Activated T-cell treated with anti-CD3 and anti-CD28 coated beads, Interleukin-2, amount 50 U/mL, for 4 hours (primary cell): Measurements from ENCODE around the gene ARSI. TPM values are rescaled to one million over a fixed set of nuclear protein-coding genes. Genes with fewer than 3 reads are reported as not detected.

ENCODE experiments used
- ATAC-seq, 2 donors: fragments of 200-7000 bp; cut with Tn5 transposase; one replicate each; pipeline ENCODE4 v1.10.0; 2021
- DNase-seq: peaks from one replicate; pipeline ENCODE4 v3.0.0-alpha.2; 2020
- H3K27me3 Mint-ChIP-seq: one replicate; pipeline ENCODE4 v1.8.0; 2021; ENCODE audit warnings: low read depth, mixed read lengths
- H3K36me3 Mint-ChIP-seq: one replicate; pipeline ENCODE4 v1.8.0; 2022; ENCODE audit warnings: mixed read lengths; ENCODE audit not compliant: insufficient read depth
- H3K4me1 Mint-ChIP-seq: one replicate; pipeline ENCODE4 v1.8.0; 2021; ENCODE audit warnings: low read depth, mixed read lengths
- H3K4me3 Mint-ChIP-seq: one replicate; pipeline ENCODE4 v1.8.0; 2021; ENCODE audit warnings: mild to moderate bottlenecking, moderate library complexity, mixed read lengths
- H3K9me3 Mint-ChIP-seq: one replicate; pipeline ENCODE4 v1.8.0; 2021; ENCODE audit warnings: mixed read lengths
- total RNA-seq, 3 donors: library from RNA; stranded (reverse); gene quantifications; one replicate each; pipeline ENCODE4 v1.2.1, GENCODE V29; 2021

ARSI gene
- total RNA-seq, 3 donors from 2014 or later = not detected

DNA sequence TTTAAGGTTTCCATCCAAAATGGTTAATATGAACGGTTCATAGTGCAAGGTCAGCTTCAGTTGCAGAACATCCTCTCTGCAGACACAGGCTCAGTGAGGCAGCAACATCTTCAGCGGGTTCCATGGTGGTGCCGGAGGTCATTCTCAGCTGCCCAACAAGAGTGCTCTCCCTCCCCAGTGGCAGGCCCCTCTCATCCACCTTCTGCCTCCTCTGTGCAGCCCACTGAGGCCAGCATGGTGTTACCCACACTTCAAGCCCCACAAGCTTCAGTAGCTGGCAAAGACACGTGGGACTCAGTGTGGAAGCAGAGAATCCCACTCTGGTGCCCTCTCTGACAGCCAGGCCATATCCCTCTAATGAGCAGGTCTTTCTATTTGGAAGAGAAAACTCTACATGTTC, 4.1 kb upstream of the ARSI start:
- Mint-ChIP-seq H3K36me3 (no peaks in the 10 kb centered on the region), H3K9me3 (no peaks in the 10 kb centered on the region), H3K4me3 (no peak overlapping the region), H3K4me1 (peaks cover 4% of the 10 kb centered on the region), H3K27me3 (peaks cover 12% of the 10 kb centered on the region)
- DNase-seq (no peak), ATAC-seq (no peak)

DNA sequence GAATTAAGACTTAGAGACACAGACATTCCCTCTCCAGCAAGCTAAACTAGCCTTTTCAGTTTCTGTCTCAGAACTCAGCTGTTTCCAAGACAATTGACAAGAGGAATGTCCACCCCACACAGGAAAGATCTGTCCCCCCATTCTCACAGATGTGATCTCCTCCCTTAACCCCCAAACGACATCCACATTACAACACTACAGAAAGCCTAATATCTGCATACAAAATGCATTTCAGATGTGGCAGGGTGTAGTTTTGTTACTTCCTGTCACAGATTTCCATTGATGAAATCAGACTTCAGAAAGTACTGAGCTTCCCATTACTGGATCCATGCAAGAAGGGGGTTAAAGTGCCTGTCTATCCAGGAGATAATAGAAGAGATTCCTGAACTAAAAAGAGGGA, 2.9 kb upstream of the ARSI start:
- DNase-seq = no peak

DNA sequence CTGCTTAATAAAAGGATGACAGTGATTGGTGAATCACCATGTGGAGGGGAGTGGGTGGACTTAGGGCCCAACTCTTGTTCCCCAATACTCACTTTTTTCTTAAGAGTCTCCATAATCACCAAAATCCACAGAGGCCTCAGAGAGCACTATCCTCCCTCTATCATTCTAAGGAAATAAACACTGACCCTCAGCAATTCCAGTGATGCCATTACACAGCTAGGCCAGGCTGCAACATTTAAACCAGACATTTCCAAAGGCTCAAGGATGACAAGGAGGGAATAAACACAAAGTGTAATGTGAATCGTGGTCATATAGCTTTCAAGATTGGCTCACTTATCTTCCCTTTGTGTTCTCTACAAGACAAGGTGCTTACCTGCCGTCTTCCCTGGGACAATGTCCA, 2.4 kb upstream of the ARSI start:
- H3K4me1 Mint-ChIP-seq = peaks cover 4% of the 10 kb centered on the region
- no peak overlapping the region for H3K4me3 Mint-ChIP-seq
- no peaks in the 10 kb centered on the region for H3K36me3 Mint-ChIP-seq
- peaks cover 29% of the 10 kb centered on the region for H3K27me3 Mint-ChIP-seq
- no peak for DNase-seq
- no peaks in the 10 kb centered on the region for H3K9me3 Mint-ChIP-seq
- no peak for ATAC-seq

More for the DNA sequence above, 2.9 kb upstream of the ARSI start:
- H3K27me3 Mint-ChIP-seq = peaks cover 24% of the 10 kb centered on the region
- H3K36me3 Mint-ChIP-seq = no peaks in the 10 kb centered on the region
- no peaks in the 10 kb centered on the region for H3K9me3 Mint-ChIP-seq
- no peak overlapping the region for H3K4me3 Mint-ChIP-seq
- H3K4me1 Mint-ChIP-seq = peaks cover 4% of the 10 kb centered on the region
- no peak for ATAC-seq

DNA sequence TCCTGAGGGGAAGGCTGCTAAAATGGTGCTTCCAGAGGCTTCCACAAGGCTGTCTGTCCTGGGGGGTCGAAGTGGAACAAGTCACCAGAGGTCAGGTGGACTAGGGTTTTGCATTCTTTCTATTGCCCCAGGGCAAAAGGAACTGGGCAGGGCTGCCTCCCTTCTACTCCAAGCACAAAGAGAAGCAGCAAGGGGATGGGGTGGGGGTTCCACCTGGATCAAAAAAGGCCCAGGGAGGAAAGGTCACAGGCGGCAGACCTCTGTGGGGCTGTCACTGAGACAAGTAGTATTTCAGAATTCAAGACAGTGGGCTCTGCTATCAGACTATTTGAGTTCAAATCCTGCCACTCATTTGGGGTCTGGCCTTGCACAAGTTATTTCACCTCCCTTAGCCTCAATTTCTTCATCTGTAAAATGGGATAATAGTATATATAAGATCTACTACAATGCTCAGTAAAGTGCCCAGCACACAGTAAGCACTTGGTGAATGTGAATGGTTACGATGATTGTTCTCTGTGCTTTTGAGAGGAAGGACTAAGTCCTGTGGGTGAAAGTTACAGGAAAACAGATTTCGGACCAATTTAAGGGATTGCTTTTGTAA, 1.9 kb upstream of the ARSI start:
- H3K27me3 Mint-ChIP-seq = peaks cover 32% of the 10 kb centered on the region
- H3K4me3 Mint-ChIP-seq = no peak overlapping the region
- no peaks in the 10 kb centered on the region for H3K36me3 Mint-ChIP-seq
- ATAC-seq (no peak), DNase-seq (no peak)
- peaks cover 4% of the 10 kb centered on the region for H3K4me1 Mint-ChIP-seq
- H3K9me3 Mint-ChIP-seq = no peaks in the 10 kb centered on the region

DNA sequence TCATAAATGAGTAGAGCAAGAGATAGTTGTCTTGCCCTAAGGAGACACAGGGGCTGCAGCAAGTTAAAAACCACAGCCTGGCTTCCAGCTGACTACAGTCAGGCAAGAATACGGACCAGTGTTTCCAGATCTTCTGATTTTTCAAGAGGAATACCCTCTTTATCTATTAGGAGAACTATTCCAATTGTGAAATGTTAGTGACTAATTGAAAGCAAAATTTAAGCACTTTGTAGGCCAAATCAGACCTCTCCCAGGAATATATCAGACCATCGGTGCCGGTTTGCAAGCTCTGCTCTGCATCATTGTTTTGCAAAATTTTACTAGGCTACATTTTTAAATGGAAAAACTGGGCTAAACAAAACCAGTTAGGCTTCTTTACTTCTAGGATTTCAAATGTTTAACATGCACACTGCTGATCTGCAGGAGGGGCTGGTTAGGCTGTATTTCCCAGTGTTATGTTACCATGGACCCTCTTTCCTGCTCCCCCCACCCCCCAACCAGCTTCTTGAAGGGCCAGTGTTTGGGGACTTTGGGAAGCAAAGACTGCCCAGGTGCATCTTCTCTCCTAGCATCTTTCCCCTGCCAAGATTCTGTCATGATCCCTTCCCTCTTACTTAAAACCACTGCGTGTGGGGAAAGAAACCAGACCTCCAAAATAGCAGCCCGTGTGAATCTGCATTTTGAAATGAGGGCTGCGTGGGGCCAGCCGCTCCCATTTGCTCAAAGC, 1.1 kb upstream of the ARSI start:
- no peak for DNase-seq

DNA sequence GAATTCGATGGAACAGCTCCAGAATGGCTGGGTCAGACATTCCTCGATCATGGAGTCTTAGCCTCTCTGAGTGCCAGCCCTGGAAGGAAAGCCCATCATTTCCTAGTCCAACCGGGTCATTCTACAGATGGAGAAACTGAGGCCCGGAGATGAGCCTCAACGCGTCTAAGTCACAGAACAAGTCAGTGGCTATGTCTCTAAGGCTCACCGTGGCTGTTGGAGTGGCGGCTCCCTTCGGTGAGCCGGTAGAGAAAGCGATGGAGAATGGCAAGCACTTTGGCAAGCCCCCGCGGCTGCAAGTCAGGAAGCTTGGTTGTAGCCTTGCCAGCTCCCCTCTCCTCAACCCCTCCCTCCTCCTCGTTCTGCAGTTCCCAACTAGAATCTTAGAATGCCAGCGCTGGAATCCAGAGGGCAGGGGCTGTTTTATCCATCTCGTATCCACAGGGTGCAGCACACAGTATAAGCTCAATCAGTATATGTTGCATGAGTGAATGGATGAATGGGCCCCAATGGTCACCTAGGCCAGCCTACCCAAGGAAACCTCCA, 438 bp upstream of the ARSI start:
- Mint-ChIP-seq H3K27me3 (peaks cover 32% of the 10 kb centered on the region), H3K4me3 (no peak overlapping the region), H3K9me3 (no peaks in the 10 kb centered on the region), H3K36me3 (no peaks in the 10 kb centered on the region), H3K4me1 (peaks cover 4% of the 10 kb centered on the region)
- DNase-seq (no peak), ATAC-seq (no peak)

More for the DNA sequence above, 1.1 kb upstream of the ARSI start:
- Mint-ChIP-seq H3K9me3 (no peaks in the 10 kb centered on the region), H3K36me3 (no peaks in the 10 kb centered on the region), H3K4me1 (peaks cover 4% of the 10 kb centered on the region), H3K27me3 (peaks cover 32% of the 10 kb centered on the region), H3K4me3 (no peak overlapping the region)
- ATAC-seq = no peak

DNA sequence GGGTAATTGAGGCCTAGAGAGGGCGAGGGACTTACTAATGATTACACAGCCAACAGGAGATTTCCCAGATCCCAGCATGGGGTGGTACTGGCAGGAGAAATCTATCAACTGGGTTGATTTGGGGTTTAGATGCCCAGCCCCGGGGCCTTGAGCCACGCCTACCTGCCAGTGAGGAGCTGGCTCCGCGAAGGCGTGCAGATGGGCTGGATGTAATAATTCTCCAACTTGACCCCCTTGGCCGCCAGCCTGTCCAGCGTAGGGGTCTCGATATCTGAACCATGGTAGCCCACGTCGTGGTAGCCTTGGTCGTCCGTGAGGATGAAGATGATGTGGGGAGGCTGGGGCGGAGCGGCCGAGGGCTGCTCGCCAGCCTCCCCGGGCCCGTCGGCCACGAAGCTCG, 804 bp downstream of the ARSI start:
- ATAC-seq = no peak
- Mint-ChIP-seq H3K4me1 (peaks cover 4% of the 10 kb centered on the region), H3K9me3 (no peaks in the 10 kb centered on the region), H3K36me3 (no peaks in the 10 kb centered on the region), H3K4me3 (no peak overlapping the region), H3K27me3 (peaks cover 32% of the 10 kb centered on the region)
- DNase-seq = no peak

DNA sequence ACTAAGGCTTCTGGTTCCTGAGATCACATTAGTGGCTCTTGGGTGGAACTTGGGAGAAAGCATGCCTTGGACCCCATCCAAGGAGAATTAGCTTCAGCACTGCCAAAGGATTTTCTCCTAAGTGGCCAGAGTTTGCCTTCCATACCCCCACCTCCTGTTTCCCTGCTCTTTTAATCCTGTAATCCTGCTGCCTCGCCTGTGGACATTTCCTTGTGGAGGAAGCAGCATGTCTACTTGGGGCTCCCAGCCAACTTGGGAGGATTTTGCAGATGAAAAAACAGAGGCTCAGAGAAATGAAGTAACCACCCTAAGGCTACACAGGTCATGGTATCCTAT, 1.6 kb downstream of the ARSI start:
- no peak for ATAC-seq
- H3K36me3 Mint-ChIP-seq = no peaks in the 10 kb centered on the region
- no peaks in the 10 kb centered on the region for H3K9me3 Mint-ChIP-seq
- H3K4me1 Mint-ChIP-seq = peaks cover 4% of the 10 kb centered on the region
- H3K27me3 Mint-ChIP-seq = peaks cover 32% of the 10 kb centered on the region
- no peak for DNase-seq
- H3K4me3 Mint-ChIP-seq = no peak overlapping the region

DNA sequence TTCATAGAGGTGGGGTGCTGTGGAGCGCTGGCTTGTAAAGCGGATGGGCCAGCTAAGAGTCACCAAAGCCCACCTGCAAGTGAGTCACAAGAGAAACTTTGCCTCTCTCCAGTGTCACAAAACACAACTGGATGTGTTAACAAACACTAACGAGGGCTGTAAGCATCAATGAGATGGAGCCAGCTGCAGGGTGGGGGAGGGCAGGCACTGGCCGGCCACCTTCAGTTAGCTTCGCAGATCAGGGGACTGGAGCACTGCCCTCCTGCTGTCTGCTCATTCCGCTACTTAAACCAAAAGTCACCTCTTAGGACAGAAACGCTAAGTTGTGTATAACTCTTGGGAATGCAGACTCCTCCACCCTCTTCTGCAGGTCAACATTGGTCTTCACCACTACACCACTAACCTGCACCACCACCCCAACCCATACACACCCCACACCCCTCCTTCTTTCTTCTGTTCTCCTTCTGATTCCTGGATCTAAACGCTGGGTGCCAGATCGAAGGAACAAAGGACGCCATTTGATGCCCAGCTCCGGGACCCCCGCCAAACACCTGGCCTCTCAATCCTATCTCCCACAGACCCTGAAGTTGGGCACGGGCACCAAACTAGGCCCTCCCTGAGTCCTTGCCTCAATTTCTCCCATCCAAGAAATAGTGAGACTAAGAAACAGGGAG, 2.1 kb downstream of the ARSI start:
- Mint-ChIP-seq H3K4me3 (no peak overlapping the region), H3K27me3 (peaks cover 32% of the 10 kb centered on the region), H3K4me1 (peaks cover 2% of the 10 kb centered on the region), H3K9me3 (no peaks in the 10 kb centered on the region), H3K36me3 (no peaks in the 10 kb centered on the region)
- DNase-seq (no peak), ATAC-seq (no peak)

DNA sequence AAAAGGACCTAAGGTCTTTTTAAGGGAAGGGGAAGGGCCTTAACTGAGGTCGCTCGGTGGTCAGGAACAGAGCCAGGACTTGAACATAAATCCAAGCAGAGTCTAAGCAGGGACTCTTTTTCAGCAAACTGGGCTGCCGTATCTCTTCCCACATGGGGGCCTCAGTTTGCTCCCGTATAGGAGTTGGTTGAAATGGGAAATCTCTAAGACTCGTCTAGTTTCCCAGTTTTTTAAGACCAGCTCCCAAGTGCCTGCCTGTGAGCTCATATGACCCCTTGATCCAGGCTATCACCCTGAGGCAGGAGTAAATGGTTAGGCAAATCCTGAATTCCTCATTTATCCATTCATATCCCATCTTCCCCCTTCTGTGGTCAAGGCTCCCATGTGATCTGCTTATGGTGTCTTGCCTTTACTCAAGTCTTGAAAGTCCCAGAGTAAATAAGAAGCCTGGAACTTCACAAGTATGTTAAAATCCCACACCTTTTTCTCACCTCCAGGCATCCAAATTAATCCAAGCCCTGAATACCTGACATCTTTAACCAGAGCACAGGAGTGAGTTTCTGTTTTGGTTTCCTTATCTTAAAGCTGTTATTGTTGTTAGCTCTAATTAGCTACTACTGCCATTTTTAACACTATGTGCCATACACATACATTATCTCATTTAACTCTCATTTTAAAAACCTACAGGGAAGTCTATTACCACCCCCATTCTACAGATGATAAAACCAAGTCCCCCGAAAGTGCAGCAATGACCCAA, 3.0 kb downstream of the ARSI start:
- Mint-ChIP-seq H3K27me3 (peaks cover 32% of the 10 kb centered on the region), H3K4me1 (peaks cover 2% of the 10 kb centered on the region), H3K4me3 (no peak overlapping the region), H3K36me3 (no peaks in the 10 kb centered on the region), H3K9me3 (no peaks in the 10 kb centered on the region)
- DNase-seq = no peak
- no peak for ATAC-seq

DNA sequence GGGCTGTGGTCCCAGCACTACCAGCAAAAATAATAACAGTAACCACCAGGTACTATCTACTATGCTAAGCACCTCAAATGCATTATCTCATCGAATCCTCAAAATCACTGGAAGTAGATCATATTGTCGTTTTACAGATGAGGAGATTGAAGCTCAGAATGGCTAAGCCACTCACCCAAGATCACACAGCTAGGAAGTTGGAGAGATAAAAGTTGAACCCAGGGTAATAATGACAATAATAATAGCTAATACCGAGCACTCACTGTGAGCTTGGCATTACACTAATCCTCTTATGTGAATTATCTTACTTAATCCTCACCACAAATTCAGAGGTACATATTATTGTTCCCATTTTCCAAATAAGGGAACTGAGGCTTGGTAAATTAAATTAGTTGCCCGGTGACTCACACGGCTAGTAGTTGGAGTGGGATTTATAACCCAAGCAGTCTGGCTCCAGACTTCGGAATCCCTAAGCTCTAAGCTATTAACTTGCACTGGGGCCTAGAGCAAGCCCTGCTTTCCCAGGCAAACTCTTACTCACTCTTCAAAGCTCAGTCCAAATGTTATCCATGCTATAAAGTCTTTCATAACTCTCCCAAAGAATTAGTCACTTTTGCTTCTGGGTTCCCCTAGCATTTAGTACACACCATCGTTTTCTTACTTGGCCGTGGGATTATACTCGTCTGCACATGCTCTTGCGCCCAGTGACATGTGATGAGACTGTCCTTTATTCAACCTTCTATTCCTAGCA, 3.8 kb downstream of the ARSI start:
- ATAC-seq (no peak), DNase-seq (no peak)
- Mint-ChIP-seq H3K4me1 (peaks cover 2% of the 10 kb centered on the region), H3K9me3 (no peaks in the 10 kb centered on the region), H3K27me3 (peaks cover 28% of the 10 kb centered on the region), H3K36me3 (no peaks in the 10 kb centered on the region), H3K4me3 (no peak overlapping the region)

DNA sequence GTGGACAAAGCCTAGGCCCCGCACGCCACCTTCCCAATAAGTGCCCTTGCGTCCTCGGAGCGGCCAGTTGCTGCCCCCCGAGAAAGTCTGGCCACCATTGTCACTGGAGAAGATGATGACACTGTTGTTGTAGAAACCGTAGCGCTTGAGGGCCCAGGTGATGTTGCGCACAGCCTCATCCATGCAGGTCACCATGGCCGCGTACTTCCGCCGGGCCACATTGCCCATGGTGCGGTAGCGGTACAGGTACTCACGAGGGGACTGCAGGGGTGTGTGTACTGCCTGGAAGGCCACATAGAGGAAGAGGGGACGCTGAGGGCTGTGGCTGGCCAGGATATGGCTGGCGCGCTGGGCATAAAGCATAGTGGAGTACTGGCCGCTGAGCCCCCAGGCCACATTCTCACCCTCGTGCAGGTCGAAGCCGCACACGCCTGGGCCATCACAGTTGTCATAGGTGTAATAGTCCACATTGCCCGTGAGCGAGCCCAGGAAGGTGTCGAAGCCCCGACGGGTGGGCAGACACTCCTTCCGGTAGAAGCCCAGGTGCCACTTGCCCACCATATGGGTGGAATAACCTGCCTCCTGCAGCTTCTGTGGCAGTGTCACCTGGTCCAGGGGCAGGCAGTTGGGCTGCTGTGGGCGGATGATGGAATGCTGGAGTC, 4.6 kb downstream of the ARSI start:
- no peak for ATAC-seq
- no peak for DNase-seq
- Mint-ChIP-seq H3K4me3 (no peak overlapping the region), H3K4me1 (peaks cover 2% of the 10 kb centered on the region), H3K9me3 (no peaks in the 10 kb centered on the region), H3K27me3 (peaks cover 22% of the 10 kb centered on the region), H3K36me3 (no peaks in the 10 kb centered on the region)

DNA sequence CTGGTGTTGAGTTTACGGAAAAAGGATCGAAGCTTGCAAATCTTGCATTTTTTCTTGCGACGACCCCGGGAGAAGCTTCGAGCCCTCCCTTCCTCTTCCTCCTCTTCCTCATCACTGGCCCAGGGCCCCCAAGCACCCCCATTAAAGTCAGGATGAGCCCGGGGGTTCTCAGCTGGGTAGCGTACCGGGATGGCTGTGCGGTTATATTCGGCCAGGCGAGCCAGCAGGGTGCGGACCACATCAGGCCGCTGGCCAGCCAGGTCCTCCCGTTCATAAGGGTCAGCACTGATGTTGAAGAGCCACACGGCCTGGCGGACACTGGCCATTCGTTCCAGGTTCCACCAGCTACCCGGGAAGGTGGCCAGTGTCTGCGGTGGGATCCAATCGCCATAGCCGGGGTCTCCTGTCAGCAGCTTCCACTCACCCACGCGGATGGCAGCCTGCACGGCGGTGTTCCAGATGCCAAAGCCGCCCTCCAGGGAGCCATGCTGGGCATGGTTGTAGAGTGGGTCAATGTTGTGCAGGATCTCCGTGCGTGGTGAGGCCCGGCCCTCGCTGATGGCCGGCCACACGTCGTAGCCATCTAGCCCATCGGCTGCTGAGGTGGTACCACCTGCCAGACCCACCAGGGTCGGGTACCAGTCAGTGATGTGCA, 5.3 kb downstream of the ARSI start:
- H3K27me3 Mint-ChIP-seq = peaks cover 23% of the 10 kb centered on the region
- DNase-seq = no peak
- no peak overlapping the region for H3K4me3 Mint-ChIP-seq
- H3K4me1 Mint-ChIP-seq = no peaks in the 10 kb centered on the region
- no peaks in the 10 kb centered on the region for H3K9me3 Mint-ChIP-seq
- H3K36me3 Mint-ChIP-seq = no peaks in the 10 kb centered on the region
- ATAC-seq = no peak
